Measurements from ENCODE around the gene TMC7. TPM values are rescaled to one million over a fixed set of nuclear protein-coding genes. Genes with fewer than 3 reads are reported as not detected.
A peak's percentile ranks its signal among the peaks of the same experiment; 100 is the strongest.

Gene TMC7
- total and polyA plus RNA-seq, 12 donors = 0.10 to 1.4 (median 0.35) TPM; not detected in 1

DNA sequence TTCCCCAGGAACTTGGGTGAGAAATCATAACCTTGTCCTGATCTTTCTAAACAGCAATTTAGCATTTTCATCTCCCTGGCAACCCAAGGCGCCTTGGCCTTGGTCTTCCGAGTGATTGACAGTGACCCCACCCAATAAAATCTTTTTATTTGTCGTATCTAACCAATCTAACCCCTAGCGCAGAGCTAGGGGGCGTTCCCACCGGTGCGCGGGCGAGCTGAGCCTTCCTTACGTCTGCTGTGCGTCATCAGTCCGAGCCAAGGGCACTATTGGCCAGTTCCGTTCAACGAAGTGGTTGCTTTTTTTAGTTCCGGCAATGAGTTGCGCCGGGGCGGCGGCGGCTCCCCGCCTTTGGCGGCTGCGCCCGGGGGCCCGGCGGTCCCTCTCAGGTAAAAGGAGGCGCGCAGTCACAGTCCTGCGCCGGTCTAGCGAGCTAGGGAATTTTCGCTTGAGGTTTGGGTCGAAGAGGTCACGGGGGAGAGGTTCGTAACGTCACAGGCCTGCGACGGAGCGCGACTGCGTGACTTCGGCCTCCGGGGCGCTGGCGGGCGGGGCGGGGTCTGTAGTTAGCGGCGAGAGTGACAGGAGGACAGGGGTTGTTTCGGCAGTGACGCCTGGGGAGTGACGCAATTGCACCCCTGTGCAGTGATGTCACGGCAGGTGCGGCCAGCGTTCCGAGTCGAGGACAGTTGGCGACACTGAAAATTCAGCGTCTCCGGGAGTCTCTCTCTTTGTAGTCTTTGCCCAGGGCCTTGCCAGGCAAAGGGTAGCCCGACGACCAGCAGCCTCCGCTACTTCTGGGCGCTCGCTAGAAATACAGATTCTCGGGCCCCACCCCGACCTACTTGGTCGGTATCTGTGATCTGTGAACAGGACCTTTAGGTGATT lies 83.9 kb downstream of the TMC7 start, which contains the start of gene COQ7:
Gene COQ7, plus strand, starts transcription at position 266 of the 888 bp plus-strand sequence. Its CDS starts 51 bp downstream, at position 317.
- peak within 1 kb of the TSS; percentile 99 for H3K27ac ChIP-seq
- no peaks in the 10 kb centered on the region for H3K9me3 ChIP-seq (replicated peaks in 1 of 3)
- peak within 1 kb of the TSS; percentile 79 to 88 (median 82) for H3K4me3 ChIP-seq
- H3K36me3 ChIP-seq (replicated peaks in 1 of 2) = peaks cover 0 to 4% of the 10 kb centered on the region in 2 donors
- peaks cover 13 to 15% of the 10 kb centered on the region in 2 donors for H3K4me1 ChIP-seq (replicated peaks in 1 of 2)
- H3K27me3 ChIP-seq = no peaks in the 10 kb centered on the region
- peak; percentile 98 to 99 (median 99) for DNase-seq
- WGBS, 4 donors = 0 to 1% (median 0%) methylated on average over 16 to 68 of the region's 68 CpGs
- TF ChIP-seq, protein P1, sequence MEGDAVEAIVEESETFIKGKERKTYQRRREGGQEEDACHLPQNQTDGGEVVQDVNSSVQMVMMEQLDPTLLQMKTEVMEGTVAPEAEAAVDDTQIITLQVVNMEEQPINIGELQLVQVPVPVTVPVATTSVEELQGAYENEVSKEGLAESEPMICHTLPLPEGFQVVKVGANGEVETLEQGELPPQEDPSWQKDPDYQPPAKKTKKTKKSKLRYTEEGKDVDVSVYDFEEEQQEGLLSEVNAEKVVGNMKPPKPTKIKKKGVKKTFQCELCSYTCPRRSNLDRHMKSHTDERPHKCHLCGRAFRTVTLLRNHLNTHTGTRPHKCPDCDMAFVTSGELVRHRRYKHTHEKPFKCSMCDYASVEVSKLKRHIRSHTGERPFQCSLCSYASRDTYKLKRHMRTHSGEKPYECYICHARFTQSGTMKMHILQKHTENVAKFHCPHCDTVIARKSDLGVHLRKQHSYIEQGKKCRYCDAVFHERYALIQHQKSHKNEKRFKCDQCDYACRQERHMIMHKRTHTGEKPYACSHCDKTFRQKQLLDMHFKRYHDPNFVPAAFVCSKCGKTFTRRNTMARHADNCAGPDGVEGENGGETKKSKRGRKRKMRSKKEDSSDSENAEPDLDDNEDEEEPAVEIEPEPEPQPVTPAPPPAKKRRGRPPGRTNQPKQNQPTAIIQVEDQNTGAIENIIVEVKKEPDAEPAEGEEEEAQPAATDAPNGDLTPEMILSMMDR (IDR thresholded peaks at IDR 0.05) = peak in 1 of 6 experiments; percentile 12
- peak; percentile 36 to 70 for TF ChIP-seq POLR2A (IDR thresholded peaks at IDR 0.05)
- intact Hi-C loops (cut with DNase I) = no loop called here

DNA sequence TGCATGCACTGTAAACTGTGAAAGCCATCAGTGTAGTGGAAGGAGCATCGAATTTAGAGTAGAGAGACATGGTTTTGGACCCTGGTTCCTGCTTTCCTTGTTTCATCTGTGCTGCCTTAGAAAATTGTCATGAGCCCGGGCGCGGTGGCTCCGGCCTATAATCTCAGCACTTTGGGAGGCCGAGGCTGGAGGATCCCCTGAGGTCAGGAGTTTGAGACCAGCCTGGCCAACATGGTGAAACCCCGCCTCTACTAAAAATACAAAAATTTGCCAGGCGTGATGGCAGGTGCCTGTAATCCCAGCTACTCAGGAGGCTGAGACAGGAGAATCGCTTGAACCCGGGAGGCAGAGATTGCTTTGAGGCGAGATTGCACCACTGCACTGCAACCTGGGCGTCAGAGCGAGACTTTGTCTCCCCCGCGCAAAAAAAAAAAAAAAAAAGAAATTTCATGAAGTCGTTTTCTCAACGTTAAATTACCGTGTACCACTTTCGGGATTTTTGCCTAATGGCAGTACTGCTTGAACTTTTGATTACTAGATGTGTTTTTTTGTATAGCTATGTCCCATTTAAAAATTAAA lies 84.6 kb downstream of the TMC7 start:
- intact Hi-C loops (cut with DNase I) = no loop called here
- 41 to 54% (median 46%) methylated on average over 19 of the region's 19 CpGs for whole genome bisulfite sequencing, 4 donors
- peak overlapping the region; percentile 58 to 88 (median 82) for H3K4me3 ChIP-seq
- peaks cover 13 to 15% of the 10 kb centered on the region in 2 donors for H3K4me1 ChIP-seq (replicated peaks in 1 of 2)
- H3K27me3 ChIP-seq = no peaks in the 10 kb centered on the region
- H3K27ac ChIP-seq = peak overlapping the region; percentile 99
- DNase-seq = peak in 1 of 7 donors; percentile 25
- TF ChIP-seq POLR2A (IDR thresholded peaks at IDR 0.05) = no peak
- TF ChIP-seq, protein P1 (IDR thresholded peaks at IDR 0.05) = no peak
- H3K36me3 ChIP-seq (replicated peaks in 1 of 2) = peaks cover 0 to 11% of the 10 kb centered on the region in 2 donors
- H3K9me3 ChIP-seq (replicated peaks in 1 of 3) = no peaks in the 10 kb centered on the region

DNA sequence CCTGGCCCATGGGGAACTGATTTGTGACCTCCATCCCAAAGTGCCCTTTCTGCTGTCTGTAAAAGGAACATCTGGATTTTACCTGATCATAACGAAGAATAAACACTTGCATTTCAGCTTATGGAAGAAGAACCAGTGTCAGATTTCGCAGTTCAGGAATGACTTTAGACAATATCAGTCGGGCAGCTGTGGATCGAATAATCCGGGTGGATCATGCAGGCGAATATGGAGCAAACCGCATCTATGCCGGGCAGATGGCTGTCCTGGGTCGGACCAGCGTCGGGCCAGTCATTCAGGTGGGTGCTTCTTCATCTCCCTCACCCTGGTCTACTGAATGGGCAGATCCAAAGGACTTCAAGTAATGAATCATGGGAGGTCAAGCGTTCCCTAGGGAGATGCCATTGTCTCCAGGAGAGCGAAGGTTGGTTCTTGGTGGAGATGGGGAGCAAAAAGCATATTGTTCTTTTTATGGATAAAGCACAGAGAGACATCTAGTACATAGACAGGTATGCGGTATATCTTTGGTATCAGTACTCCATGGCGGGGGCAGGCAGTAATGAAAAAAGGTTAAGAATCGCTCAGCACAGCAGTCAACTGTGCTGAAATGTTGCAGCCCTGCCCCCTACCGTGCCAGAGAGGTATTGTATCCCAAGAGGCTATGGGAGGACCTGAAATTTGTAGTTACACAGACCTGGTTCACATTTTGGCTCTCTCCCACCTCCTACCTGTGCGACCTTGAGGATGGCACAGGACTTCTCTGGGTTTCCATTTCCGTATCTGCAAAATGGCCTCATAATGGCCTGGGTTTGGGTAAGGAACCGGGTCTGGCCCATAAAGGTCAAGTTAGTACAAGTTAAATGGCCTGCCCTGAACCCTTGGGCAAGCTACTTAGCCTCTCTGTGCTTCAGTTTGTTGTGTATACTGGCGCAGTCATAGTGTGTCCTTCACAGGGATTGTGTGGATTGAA lies 88.4 kb downstream of the TMC7 start:
- H3K36me3 ChIP-seq (replicated peaks in 1 of 2) = peaks cover 0 to 36% of the 10 kb centered on the region in 2 donors
- peaks cover 10 to 15% of the 10 kb centered on the region in 2 donors for H3K4me1 ChIP-seq (replicated peaks in 1 of 2)
- 77 to 84% (median 81%) methylated on average over 17 to 21 of the region's 21 CpGs for WGBS, 4 donors
- no peak overlapping the region for H3K4me3 ChIP-seq
- TF ChIP-seq, protein P1 (IDR thresholded peaks at IDR 0.05) = peak; percentile 26 to 54 (median 43)
- no peak for TF ChIP-seq POLR2A (IDR thresholded peaks at IDR 0.05)
- H3K27me3 ChIP-seq = no peaks in the 10 kb centered on the region
- intact Hi-C loops (cut with DNase I) = loop anchor here in 1 of 2 donors (10.0 kb wide), 1 partner anchor 87 kb away; the partner anchor contains the start of gene TMC7
- no peak overlapping the region for H3K27ac ChIP-seq
- H3K9me3 ChIP-seq (replicated peaks in 1 of 3) = no peaks in the 10 kb centered on the region
- DNase-seq = peak; percentile 30 to 74 (median 53)
